ENCODE data around the gene FTO.

- TF ChIP-seq CTCF (IDR thresholded peaks at IDR 0.05) (no peak), POLR2A (IDR thresholded peaks at IDR 0.05) (no peak)
Measured at GRCh38 chr16:53878216-53878615, 174.3 kb downstream of the FTO start.

All from testis (tissue), 2 donors.